ENCODE data around the gene HPCA. TPM values are rescaled to one million over a fixed set of nuclear protein-coding genes. Genes with fewer than 3 reads are reported as not detected.

The HPCA gene
- total RNA-seq, 4 donors from 2014 or later, result not detected

DNA sequence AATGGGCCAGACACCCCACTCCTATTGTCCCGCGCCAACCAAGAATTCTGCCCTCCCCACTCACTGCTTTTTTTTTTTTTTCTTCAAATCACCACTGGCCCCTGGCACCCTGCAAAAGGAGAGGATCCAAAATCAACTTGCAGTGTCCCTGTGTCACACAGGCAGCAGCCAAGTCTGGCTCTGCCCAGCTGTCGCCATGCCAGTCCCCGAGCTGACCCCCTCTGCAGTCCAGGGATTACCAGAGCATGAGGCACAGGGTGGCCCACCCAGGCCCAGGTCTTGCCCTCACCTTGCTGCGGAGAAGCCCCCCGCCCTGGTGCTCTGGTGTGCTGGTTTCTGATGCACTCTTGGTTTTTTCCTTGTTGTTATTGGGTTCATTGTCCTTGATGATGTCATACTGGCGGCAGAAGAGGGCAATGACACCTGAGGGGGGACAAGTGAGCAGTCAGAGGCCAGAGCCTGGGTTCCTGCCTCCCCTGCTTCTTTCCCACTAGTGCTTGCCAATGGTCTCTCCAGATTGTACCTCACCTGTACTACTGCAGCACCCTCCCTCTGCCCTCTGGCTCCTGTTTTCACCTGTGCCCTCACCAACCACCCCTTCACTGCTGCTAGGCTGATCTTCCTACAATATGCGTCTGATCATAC, 21.8 kb upstream of the HPCA start:
- no peaks in the 10 kb centered on the region for H3K9me3 ChIP-seq
- H3K27me3 ChIP-seq, result peaks cover 2% of the 10 kb centered on the region
- H3K4me1 ChIP-seq, result peaks cover 7% of the 10 kb centered on the region
- H3K4me3 ChIP-seq, result no peak overlapping the region
- no peak for TF ChIP-seq POLR2AphosphoS5 (IDR thresholded peaks at IDR 0.05)
- TF ChIP-seq EP300 (IDR thresholded peaks at IDR 0.05), result no peak
- TF ChIP-seq CTCF (IDR thresholded peaks at IDR 0.05), result no peak
- TF ChIP-seq POLR2A (IDR thresholded peaks at IDR 0.05), result no peak
- peak in 1 of 2 donors; percentile 38 for DNase-seq (ENCODE audit: low spot score in 2 of 2)
- no peak overlapping the region for H3K27ac ChIP-seq
- peaks cover 10% of the 10 kb centered on the region for H3K36me3 ChIP-seq
- WGBS, result 91% methylated on average over 8 of the region's 8 CpGs

DNA sequence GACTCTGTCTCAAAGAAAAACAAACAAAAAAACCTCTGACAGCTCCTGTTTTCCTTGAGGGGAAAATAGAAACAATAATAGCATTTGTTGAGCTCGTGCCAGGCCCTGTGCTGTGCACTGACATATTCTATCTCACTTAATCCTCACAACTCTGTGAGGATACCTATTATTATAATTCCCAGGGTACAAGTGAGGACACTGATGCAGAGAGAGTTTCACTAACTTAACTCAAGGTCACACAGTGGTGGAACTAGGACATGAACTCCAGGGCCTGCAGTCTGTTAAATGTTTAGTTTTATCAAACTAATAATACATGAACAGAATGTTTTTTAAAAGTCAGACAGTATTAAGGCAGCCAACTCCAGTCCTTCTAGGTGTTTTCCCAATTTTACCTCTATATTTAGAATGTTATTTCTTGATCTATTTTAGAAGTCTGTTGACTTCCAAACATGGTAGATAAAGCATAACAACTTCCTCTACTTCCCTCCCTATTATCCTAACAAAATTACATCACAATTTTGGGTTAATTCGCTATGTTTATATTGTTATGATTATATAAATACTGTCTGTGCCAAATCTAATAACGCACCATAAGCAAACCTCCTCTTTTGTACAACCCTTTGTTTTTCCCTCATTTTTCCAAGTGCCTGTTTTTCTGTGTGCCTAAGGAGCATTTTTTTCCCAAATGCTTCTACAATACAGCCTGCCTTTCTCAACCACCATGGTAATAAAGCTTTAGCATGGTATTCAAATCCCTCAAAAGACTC, 20.5 kb upstream of the HPCA start:
- Histone ChIP-seq H3K9me3 (no peaks in the 10 kb centered on the region), H3K4me3 (no peak overlapping the region), H3K27me3 (peaks cover 12% of the 10 kb centered on the region), H3K27ac (no peak overlapping the region), H3K36me3 (peaks cover 10% of the 10 kb centered on the region), H3K4me1 (peaks cover 14% of the 10 kb centered on the region)
- WGBS, result 68% methylated on average over 3 of the region's 3 CpGs
- DNase-seq (ENCODE audit: low spot score in 2 of 2), result no peak
- TF ChIP-seq POLR2AphosphoS5 (IDR thresholded peaks at IDR 0.05) (no peak), EP300 (IDR thresholded peaks at IDR 0.05) (no peak), CTCF (IDR thresholded peaks at IDR 0.05) (no peak), POLR2A (IDR thresholded peaks at IDR 0.05) (no peak)

DNA sequence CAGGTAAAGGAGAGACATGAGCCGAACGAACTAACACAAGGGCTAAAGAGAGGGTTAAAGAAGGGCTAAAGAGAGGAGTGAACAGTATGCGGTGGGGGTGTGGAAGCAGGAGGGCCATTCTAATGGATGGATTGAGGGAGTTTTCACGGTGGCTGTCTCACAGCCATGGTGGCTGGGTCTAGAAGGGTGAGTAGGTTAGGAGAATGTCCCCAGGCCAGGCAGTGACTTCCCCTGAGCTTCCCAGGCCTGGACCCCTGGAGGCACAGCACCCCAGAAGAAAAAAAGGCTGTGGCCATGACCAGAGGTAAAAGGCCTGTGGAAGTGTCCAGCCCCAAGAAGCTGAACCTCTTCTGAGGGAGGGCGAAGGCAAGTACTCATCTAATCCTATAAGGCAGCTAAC, 19.1 kb upstream of the HPCA start:
- Histone ChIP-seq H3K27me3 (peaks cover 23% of the 10 kb centered on the region), H3K4me3 (no peak overlapping the region), H3K36me3 (peaks cover 10% of the 10 kb centered on the region), H3K4me1 (peaks cover 20% of the 10 kb centered on the region), H3K9me3 (no peaks in the 10 kb centered on the region), H3K27ac (no peak overlapping the region)
- 91% methylated on average over 4 of the region's 5 CpGs for WGBS
- no peak for TF ChIP-seq CTCF (IDR thresholded peaks at IDR 0.05)
- no peak for TF ChIP-seq POLR2AphosphoS5 (IDR thresholded peaks at IDR 0.05)
- TF ChIP-seq POLR2A (IDR thresholded peaks at IDR 0.05), result no peak
- TF ChIP-seq EP300 (IDR thresholded peaks at IDR 0.05), result no peak
- DNase-seq (ENCODE audit: low spot score in 2 of 2), result peak in 1 of 2 donors; percentile 24

- 91% methylated on average over 7 of the region's 7 CpGs for WGBS
- H3K4me1 ChIP-seq, result peaks cover 26% of the 10 kb centered on the region
- no peak for TF ChIP-seq EP300 (IDR thresholded peaks at IDR 0.05)
- TF ChIP-seq POLR2AphosphoS5 (IDR thresholded peaks at IDR 0.05), result no peak
- TF ChIP-seq CTCF (IDR thresholded peaks at IDR 0.05), result no peak
- TF ChIP-seq POLR2A (IDR thresholded peaks at IDR 0.05), result no peak
- peaks cover 26% of the 10 kb centered on the region for H3K27me3 ChIP-seq
- H3K4me3 ChIP-seq, result no peak overlapping the region
- H3K27ac ChIP-seq, result no peak overlapping the region
- H3K36me3 ChIP-seq, result peaks cover 6% of the 10 kb centered on the region
- peak in 1 of 2 donors; percentile 55 for DNase-seq (ENCODE audit: low spot score in 2 of 2)
- no peaks in the 10 kb centered on the region for H3K9me3 ChIP-seq
Measured at GRCh38 chr1:32867671-32868070, 18.6 kb upstream of the HPCA start.

- Histone ChIP-seq H3K9me3 (no peaks in the 10 kb centered on the region), H3K27me3 (peaks cover 26% of the 10 kb centered on the region), H3K4me3 (no peak overlapping the region), H3K4me1 (peaks cover 27% of the 10 kb centered on the region), H3K36me3 (peaks cover 3% of the 10 kb centered on the region), H3K27ac (no peak overlapping the region)
- 98% methylated on average over 13 of the region's 13 CpGs for WGBS
- peak in 1 of 2 donors; percentile 63 for DNase-seq (ENCODE audit: low spot score in 2 of 2)
- TF ChIP-seq POLR2AphosphoS5 (IDR thresholded peaks at IDR 0.05) (no peak), EP300 (IDR thresholded peaks at IDR 0.05) (no peak), CTCF (IDR thresholded peaks at IDR 0.05) (no peak), POLR2A (IDR thresholded peaks at IDR 0.05) (no peak)
Measured at GRCh38 chr1:32868085-32868484, 18.2 kb upstream of the HPCA start.

All from suprapubic skin (tissue), 4 donors.